ENCODE data around the gene CAV1.

The CAV1 gene

DNA sequence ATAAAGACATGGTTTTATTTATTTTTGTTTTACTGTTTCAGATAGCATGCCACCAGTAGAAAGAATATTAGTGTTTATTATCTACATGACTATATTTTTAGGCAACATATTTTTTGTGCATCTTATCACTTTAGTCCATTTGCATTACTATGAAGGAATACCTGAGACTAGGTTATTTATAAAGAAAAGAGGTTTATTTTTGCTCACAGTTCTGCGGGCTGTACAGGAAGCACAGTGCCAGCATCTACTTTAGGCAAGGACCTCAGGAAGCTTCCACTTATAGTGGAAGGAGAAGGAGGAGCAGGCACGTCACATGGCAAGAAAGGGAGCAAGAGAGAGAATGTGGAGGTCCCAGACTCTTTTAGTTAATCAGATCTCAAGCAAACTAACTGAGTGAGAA, 19.6 kb upstream of the CAV1 start:
- DNase-seq: no peak

GRCh38 chr7:116505823-116506222, 19.0 kb upstream of the CAV1 start:
- no peak for DNase-seq

- DNase-seq: no peak
Measured at GRCh38 chr7:116509982-116510579, 14.8 kb upstream of the CAV1 start.

GRCh38 chr7:116510795-116511194, 14.0 kb upstream of the CAV1 start:
- DNase-seq: no peak

DNA sequence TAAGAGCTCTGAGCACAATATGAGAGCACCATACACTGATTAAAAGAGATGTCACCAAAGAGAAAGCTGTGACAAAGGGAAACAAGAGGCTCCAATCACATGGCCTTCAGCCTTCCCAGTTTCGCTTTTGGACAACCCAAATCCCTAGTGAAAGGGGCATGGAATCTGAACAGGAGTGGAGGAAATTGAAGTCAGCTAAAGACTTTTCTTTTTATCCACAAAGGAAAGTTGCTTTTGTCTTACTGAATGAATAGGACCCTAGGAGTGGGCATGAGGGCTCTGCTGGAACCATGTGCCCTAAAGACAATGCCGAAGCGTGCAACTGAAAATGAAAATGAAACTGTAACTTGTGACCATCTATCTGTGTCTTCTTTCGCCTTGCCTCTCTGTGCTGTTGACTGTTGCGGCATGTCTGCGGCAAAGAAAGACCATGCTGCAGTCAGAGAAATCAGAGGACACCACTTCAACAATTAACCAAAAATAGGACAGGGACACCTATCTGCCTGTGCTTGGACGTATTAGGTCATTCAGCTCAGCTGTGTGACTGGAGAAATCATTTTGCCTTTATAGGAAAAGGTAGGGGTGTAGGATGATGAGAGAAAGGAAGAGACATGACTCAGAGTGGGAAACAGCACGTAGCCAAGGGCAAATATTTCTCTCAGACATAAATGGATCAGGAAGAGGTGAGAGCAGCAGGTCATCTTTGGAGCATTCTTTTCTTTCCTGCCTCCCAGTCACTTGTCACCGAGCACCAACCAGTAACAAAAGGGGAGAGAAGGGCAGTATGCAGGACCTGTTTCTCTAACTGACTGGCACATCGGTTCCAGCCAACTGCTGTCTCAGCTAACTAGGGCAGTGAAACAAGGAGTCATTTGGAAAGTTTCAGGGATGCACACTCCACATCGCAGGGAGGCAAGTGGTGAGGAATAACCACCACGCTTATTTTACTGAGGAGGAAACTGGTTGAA, 13.0 kb upstream of the CAV1 start:
- peak; percentile 84 for DNase-seq

DNA sequence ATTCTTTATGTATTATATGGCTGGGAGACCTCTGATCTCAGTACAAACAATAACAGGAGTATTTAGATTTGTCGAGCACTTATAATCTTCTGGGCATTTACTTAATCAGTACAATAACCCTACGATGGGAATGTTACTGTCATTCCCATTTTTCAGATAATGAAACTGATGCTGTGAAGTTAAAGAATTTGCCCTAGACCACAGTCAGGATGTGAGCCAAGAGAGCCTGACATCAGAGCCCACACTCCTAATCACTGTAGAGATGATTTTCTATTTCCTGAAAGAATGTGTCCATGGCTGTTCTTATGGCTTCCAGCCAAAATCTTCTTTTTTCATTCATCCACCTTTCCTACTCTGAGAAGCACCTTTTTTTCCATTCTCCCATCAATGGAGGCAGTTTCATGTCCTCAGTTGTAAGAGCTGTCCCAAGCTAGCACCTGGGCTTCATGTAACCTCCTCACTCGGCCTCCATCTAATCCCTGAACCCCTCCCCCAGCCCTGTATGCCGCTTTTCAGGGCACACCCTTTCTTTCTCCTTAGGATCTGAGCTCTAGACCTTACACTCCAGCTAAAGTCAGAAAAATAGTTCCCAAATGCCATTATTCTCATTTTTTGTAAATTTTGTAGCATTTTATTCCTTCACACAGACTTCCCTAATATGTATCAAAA, 12.2 kb upstream of the CAV1 start:
- peak; percentile 38 for DNase-seq

GRCh38 chr7:116515584-116515983, 9.3 kb upstream of the CAV1 start:
- DNase-seq: no peak

DNA sequence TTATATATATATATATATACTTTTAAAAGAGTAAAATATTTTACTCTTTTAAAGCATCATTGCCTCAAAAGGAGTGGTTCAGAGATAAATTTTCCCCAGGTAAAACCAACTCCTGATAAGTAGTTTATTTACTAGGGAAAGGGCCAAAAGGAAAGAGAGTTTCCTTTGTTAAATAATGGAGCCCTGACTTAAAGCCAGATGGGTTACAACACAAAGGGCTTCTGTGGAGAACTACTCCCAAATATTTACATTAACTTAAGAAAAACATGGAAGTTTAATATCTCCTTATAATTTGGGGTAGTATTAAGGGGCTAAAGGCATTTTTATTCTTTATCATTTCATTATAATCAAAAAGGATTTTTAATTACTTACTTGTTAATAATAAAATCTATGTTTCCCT, 8.5 kb upstream of the CAV1 start:
- no peak for DNase-seq

DNA sequence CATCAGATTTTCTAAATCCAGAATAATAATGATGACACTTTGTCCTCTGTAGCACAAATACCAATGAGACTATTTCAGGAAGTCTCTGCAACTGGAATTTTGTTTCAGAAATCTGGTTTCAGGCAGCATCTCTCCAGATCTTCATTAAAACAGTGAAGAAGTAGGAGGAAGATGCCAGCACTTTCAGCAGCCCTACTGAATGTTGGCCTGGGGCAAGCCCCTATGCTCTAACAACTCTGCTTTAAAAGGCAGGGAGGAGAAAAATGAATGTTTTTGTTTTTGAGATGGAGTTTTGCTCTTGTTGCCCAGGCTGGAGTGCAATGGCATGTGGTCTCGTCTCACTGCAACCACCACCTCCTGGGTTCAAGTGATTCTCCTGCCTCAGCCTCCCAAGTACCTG, 7.2 kb upstream of the CAV1 start:
- no peak for DNase-seq

DNA sequence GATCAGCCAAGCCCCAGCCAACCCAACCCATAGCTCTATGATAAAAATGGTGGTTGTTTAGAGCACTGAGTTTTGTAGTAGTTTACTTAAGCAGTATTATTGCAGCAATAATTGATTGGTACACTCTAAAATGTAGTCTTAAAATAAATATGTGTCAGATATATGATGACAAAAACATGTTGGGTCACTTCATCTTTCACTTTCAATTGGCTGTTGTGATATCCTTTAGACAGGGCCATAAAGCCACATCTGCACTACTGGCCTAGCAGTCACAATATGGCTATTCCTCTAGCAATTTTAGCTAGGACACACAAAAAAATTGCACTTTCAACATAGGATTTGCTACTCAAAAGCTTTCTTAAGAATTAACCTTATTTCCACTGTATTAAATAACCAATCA, 5.9 kb upstream of the CAV1 start:
- no peak for DNase-seq

GRCh38 chr7:116521046-116521664, 3.7 kb upstream of the CAV1 start:
- DNase-seq: no peak

GRCh38 chr7:116522247-116522646, 2.6 kb upstream of the CAV1 start:
- DNase-seq: no peak

GRCh38 chr7:116524221-116524608, 621 bp upstream of the CAV1 start:
- no peak for DNase-seq

DNA sequence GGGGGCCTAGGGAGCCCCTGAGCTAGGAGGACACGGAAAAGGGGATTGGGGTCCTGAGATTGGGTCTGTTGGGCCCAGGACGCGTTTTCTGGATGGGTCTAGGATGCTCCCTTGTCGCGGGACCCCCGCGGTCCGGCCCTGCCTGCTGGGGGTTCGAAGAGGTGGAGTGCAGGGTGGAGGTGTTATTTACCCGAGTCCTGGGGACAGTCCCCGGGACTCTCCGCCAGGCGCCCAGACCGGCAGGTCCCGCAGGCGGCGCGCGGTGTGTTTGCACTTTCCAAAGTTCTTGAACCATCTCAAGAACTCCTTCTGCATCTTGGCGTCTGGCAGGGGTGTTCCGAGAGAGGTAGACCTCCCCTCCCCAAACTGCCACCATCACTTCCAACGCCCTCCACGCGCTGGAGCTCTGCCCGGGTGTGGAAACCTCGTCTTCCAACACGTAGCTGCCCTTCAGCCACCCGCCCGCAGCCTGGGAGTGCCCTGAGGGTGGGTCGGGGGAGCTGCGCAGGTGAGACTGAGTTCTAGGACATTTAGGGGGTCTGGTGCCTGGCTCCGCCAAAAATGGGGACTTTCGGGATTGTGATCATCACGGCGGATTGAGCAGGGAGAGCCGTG, 569 bp downstream of the CAV1 start:
- DNase-seq: no peak

DNA sequence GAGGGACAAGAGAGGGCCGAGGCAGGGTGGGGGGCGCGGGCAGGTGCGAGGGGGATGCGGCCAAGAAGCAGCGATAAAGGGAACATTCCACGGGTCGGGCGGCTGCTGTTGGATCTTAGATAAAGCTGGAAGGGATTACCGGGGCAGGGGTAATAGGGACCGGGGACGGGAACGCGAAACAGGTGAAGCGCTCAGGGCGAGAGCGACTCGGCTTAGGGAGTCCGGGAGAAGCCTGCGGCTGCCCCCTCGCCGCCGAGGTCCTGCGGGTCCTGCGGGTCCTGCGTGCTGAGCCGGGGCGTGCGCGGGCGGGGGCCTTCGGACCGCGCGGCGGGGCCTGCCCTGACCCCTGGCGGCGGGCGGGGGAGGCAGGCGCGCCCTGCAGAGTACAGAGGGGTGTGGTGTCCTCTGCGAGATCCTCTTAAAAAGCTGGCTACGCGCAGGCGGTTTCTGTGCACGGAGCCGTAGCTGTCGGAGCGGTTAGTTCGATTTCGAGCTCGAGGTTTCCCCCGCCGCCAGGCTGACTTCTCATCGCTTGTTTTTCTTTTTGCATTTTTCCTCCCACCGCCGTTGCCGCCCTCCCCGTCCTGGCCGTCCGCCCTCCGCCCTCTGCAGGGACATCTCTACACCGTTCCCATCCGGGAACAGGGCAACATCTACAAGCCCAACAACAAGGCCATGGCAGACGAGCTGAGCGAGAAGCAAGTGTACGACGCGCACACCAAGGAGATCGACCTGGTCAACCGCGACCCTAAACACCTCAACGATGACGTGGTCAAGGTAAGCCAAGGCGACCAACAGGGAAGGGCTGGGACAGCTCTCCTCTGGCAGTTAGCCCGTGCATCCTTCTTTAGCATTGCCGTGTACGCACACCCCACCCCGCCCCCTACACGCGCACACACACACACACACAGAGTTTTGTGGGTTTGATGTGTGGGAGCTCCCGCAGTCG, 1.4 kb downstream of the CAV1 start:
- peak; percentile 76 for DNase-seq

DNA sequence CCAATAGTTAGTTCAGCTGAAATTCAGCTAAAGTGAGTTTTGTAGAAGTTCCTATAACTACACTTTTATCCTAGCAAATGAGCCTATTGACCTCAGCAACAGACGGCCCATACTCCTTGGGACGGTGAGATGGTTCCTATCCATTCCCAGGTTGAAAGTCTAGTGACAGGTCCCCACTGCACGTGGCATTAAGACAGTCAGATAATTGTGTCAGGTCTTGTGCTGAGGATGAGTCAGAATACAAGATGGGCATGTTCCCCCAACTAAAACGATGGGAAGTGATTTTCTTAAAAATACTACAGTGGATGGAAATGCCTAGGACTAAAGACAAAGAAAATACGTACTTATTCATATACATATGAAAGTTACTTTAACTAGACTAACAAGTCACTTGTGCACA, 2.1 kb downstream of the CAV1 start:
- no peak for DNase-seq

- peak; percentile 54 for DNase-seq
Measured at GRCh38 chr7:116527521-116527920, 2.7 kb downstream of the CAV1 start.

GRCh38 chr7:116528008-116528789, 3.4 kb downstream of the CAV1 start:
- DNase-seq: no peak

DNA sequence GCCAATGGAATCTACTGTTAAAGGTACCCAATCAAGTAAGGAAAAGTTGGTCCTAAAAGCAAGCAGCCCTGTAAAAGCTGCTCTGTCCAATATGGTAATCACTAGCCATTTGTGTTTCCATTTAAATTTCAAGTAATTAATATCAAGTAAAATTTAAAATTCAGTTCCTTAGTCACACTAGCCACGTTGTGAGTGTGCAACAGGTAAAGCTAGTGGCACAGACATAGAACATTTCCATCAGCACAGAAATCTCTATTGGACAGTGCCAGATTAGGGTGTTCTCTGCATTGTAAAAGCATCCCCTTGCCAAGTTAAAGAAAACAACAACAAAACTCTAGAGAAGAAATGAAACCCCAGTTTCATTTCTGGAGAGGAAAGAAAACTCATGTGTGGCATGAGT, 4.4 kb downstream of the CAV1 start:
- DNase-seq: no peak

- no peak for DNase-seq
Measured at GRCh38 chr7:116530107-116530820, 5.4 kb downstream of the CAV1 start.
